Measurements from ENCODE around the gene FABP1.

The FABP1 gene

GRCh38 chr2:88159955-88160415, 32.1 kb upstream of the FABP1 start:
- POLR2A ChIA-PET = interaction anchor here (1.1 kb wide), 1 partner anchor 100 kb away, joined by 3 read pairs; no protein-coding TSS in a partner anchor
- no peak overlapping the region for H3K4me3 ChIP-seq (ENCODE audit: low read depth, low read length)

More at GRCh38 chr2:88159955-88160415, 32.1 kb upstream of the FABP1 start:
- H3K9me3 ChIP-seq (ENCODE audit: control insufficient read depth, insufficient read depth, low read depth, low read length) = no peaks in the 10 kb centered on the region
- CTCF ChIA-PET = interaction anchor here (0.6 to 6.9 kb wide), 12 partner anchors 9 to 188 kb away, joined by 3 to 141 read pairs (median 4); no protein-coding TSS in a partner anchor
- H3K36me3 ChIP-seq (ENCODE audit: control insufficient read depth in 2 of 2, insufficient read depth in 1 of 2, low read length in 2 of 2) = no peaks in the 10 kb centered on the region
- H3K4me1 ChIP-seq (ENCODE audit: control insufficient read depth, insufficient read depth, low read length) = no peaks in the 10 kb centered on the region
- TF ChIP-seq PRDM10 (tag by site-specific recombination; IDR thresholded peaks at IDR 0.05) (0 out of 2 replicates have a peak, but pooled peaks have one; percentile 18), ZNF677 (tag by site-specific recombination; IDR thresholded peaks at IDR 0.05) (no peak), HOXA7 (CRISPR knock-in tag; IDR thresholded peaks at IDR 0.05; ENCODE audit: borderline replicate concordance) (no peak), ATF2 (tag by site-specific recombination; IDR thresholded peaks at IDR 0.05; ENCODE audit: low read depth) (no peak), ZBTB49 (tag by site-specific recombination; IDR thresholded peaks at IDR 0.05; ENCODE audit: low read depth) (no peak), ZFP69B (tag by site-specific recombination; IDR thresholded peaks at IDR 0.05) (no peak), ZNF654 (tag by site-specific recombination; IDR thresholded peaks at IDR 0.05; ENCODE audit: low read depth) (peak; percentile 81), ZNF423 (tag by site-specific recombination; IDR thresholded peaks at IDR 0.05) (no peak), ZNF518A (tag by site-specific recombination; conservative IDR thresholded peaks at IDR 0.05; ENCODE audit: low read depth) (no peak), OVOL3 (tag by site-specific recombination; IDR thresholded peaks at IDR 0.05) (no peak), ZNF2 (tag by site-specific recombination; IDR thresholded peaks at IDR 0.05) (no peak), ZNF121 (tag by site-specific recombination; IDR thresholded peaks at IDR 0.05) (no peak), ZSCAN23 (tag by site-specific recombination; IDR thresholded peaks at IDR 0.05) (no peak), CTCF (tag by site-specific recombination; IDR thresholded peaks at IDR 0.05) (peak; percentile 52; the same call in 1 of the 2 replicates), ZNF391 (tag by site-specific recombination; IDR thresholded peaks at IDR 0.05; ENCODE audit: borderline replicate concordance, low read depth) (no peak)
- no peak overlapping the region for H3K27ac ChIP-seq (ENCODE audit: extremely low read depth, low read depth, low read length)
